K562 (cell line): ENCODE data around the gene FAM236D.
"Not testable (repeated sequence)": the region's sequence is repeated elsewhere in the genome, so short reads cannot be mapped to it uniquely, and the experiment has no call there.

Experiments used
- ILF3 ChIP-seq: fragments of 450-650 bp; IDR thresholded peaks from 2 replicates; pipeline ENCODE4 v1.6.1; 2018; ENCODE audit warnings: antibody characterized with exemption, mild to moderate bottlenecking, moderate library complexity, borderline replicate concordance
- KLF6 ChIP-seq: fragments of 250-450 bp; sonication (Bioruptor Pico); IDR thresholded peaks from 2 replicates; pipeline ENCODE4 v1.4.0; 2020; ENCODE audit warnings: mild to moderate bottlenecking, moderate library complexity, borderline replicate concordance
- MCM2 ChIP-seq: fragments of 450-650 bp; IDR thresholded peaks from 2 replicates; pipeline ENCODE4 v1.6.1; 2017; ENCODE audit warnings: low read depth, mild to moderate bottlenecking
- MTA3 ChIP-seq: fragments of 450-650 bp; formaldehyde crosslinking; IDR thresholded peaks from 2 replicates; pipeline ENCODE4 v1.6.1; 2017; ENCODE audit warnings: mild to moderate bottlenecking, borderline replicate concordance
- NBN ChIP-seq: fragments of 450-650 bp; IDR thresholded peaks from 2 replicates; pipeline ENCODE4 v1.6.1; 2016; ENCODE audit warnings: low read depth, mild to moderate bottlenecking
- PATZ1 ChIP-seq: fragments of 250-450 bp; sonication (Bioruptor Pico); IDR thresholded peaks from 2 replicates; pipeline ENCODE4 v1.5.0; 2020; ENCODE audit warnings: mild to moderate bottlenecking, borderline replicate concordance
- SMC3 ChIP-seq: conservative IDR thresholded peaks from 2 replicates; pipeline ENCODE4 v1.6.1; 2011; ENCODE audit warnings: low read depth, low read length, improper control_type of control experiment; ENCODE audit not compliant: insufficient read depth
- ZC3H11A ChIP-seq: IDR thresholded peaks from 2 replicates; pipeline ENCODE4 v1.6.1; 2012; ENCODE audit warnings: low read depth, low read length, improper control_type of control experiment
- ZHX1 ChIP-seq: fragments of 150-350 bp; conservative IDR thresholded peaks from 2 replicates; pipeline ENCODE4 v1.6.1; 2014; ENCODE audit warnings: low read length
- ZNF24 ChIP-seq: fragments of 450-650 bp; IDR thresholded peaks from 2 replicates; pipeline ENCODE4 v1.6.1; 2016
- ZNF431 ChIP-seq: sonication (generic); formaldehyde crosslinking; IDR thresholded peaks from 2 replicates; pipeline ENCODE4 v1.8.0; 2022; ENCODE audit warnings: mild to moderate bottlenecking, missing genetic modification reagents
- ZZZ3 ChIP-seq: fragments of 450-650 bp; IDR thresholded peaks from 2 replicates; pipeline ENCODE4 v1.6.1; 2016; ENCODE audit warnings: antibody characterized with exemption, mild to moderate bottlenecking, moderate library complexity

- not testable (repeated sequence) for TF ChIP-seq ZHX1; NBN; ZNF431 (CRISPR knock-in tag); PATZ1 (CRISPR knock-in tag); ZNF24; SMC3; ZZZ3; MCM2; ILF3; ZC3H11A; KLF6 (CRISPR knock-in tag); MTA3
Measured at GRCh38 chrX:72783964-72784363, 24.0 kb downstream of the FAM236D start.
